Uterus (tissue), 2 donors: Measurements from ENCODE around the gene RBFOX2.

ENCODE experiments used
- CTCF ChIP-seq, 4 experiments: fragments of 200-600 bp in 2 of 4; fragments of 450-650 bp in 2 of 4; sonication (generic) in 2 of 4; IDR thresholded peaks; one replicate each; pipeline ENCODE4 v1.5.1; 2016 to 2019; ENCODE audit warnings: antibody characterized with exemption in 4 of 4, mild to moderate bottlenecking in 2 of 4, moderate library complexity in 1 of 4
- POLR2A ChIP-seq, 2 donors: fragments of 450-650 bp; IDR thresholded peaks; one replicate each; pipeline ENCODE4 v1.6.1; 2016; ENCODE audit warnings: antibody characterized with exemption in 2 of 2, mild to moderate bottlenecking in 1 of 2, moderate library complexity in 1 of 2

GRCh38 chr22:35904752-35905151, 123.9 kb downstream of the RBFOX2 start:
- no peak for TF ChIP-seq CTCF (IDR thresholded peaks at IDR 0.05)
- TF ChIP-seq POLR2A (IDR thresholded peaks at IDR 0.05): no peak
